ENCODE data around the gene IL1R1. TPM values are rescaled to one million over a fixed set of nuclear protein-coding genes. Genes with fewer than 3 reads are reported as not detected.

The IL1R1 gene
- total and polyA plus RNA-seq, 10 of the 15 experiments (the other 5 are each of a cell fraction or from before 2014, with no cell fraction given), result 0.17 to 13.2 (median 0.53) TPM

DNA sequence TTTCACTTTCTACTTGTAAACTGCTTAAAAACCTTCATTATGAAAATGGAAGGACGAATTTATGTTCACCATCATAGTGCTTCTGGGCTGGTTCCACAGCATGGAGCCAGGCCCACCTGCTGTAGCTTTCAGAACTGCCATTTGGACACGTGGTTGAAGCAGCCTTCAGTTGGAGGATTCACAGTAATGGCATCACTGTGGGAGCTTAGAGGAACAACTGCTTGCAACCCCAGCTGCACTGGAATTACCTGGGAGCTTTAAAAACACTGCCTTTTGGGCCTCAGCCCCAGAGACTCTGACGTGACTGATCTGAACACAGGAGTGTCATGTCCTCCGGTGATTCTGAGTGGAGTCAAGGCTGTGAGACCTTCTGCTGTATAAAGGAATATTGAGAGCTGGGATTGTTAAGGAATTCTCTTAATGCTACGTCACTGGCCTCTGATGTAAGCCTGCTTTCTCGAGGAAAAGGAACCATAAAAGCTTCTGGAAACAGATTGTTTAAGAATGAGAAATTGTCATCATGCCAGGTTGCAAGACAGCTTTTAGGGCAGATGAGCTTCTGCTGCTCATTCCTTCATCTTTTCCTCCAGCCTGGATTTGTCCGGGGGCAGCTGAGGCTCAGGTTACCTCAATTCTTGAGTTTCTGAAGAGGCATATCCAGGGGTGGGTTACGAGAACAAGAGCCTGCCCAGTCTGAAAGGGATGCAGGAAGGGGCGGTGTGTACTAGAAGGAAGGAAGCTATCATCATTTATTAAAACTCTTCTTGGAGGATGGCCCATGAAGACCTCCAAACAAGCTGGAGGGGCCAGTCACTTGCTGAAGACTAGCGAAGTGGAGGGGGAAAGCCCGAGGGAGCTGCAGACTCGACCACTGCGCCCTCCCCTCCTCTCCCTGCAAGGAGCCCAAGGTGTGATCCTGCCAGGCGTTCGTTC lies 1.3 kb upstream of the IL1R1 start:
- H3K27me3 ChIP-seq (replicated peaks in 1 of 2; ENCODE audit: control insufficient read depth in 2 of 2, insufficient read depth in 2 of 2, low read length in 1 of 2), result no peaks in the 10 kb centered on the region
- H4K20me1 ChIP-seq (ENCODE audit: control insufficient read depth, insufficient read depth), result no peaks in the 10 kb centered on the region
- CTCF ChIA-PET, result interaction anchor here (0.6 to 3.3 kb wide), 6 partner anchors 9 to 1091 kb away, joined by 3 to 10 read pairs (median 4); no protein-coding TSS in a partner anchor
- no peak overlapping the region for H3K4me2 ChIP-seq (ENCODE audit: control insufficient read depth, insufficient read depth)
- SMC1A ChIA-PET (ENCODE audit: uncharacterized antibody, unreplicated experiment), result interaction anchor here (0.7 to 2.3 kb wide), 9 partner anchors 11 to 99 kb away, joined by 3 to 9 read pairs (median 5); no protein-coding TSS in a partner anchor
- no peak overlapping the region for H2AFZ ChIP-seq (ENCODE audit: control insufficient read depth, low read depth, low read length)
- H3K4me3 ChIP-seq, result no peak overlapping the region
- H3K79me2 ChIP-seq (ENCODE audit: control insufficient read depth, insufficient read depth, low read length), result no peaks in the 10 kb centered on the region
- FAIRE-seq (no peak), DNase-seq (ENCODE audit: low read depth, low spot score) (no peak), ATAC-seq (no peak)
- no peaks in the 10 kb centered on the region; a peak in 1 of 4 replicates for H3K36me3 ChIP-seq (ENCODE audit: control insufficient read depth in 2 of 2, insufficient read depth in 2 of 2, low read length in 1 of 2)
- BruUV-seq (replicated peaks), result no TSS peak
- peaks cover 35% of the 10 kb centered on the region; the same call in 2 of the 3 replicates for H3K9me3 ChIP-seq (replicated peaks; ENCODE audit: control insufficient read depth, insufficient read depth, low read length)
- H3K27ac ChIP-seq (ENCODE audit: control insufficient read depth, insufficient read depth), result no peak overlapping the region
- RAD21 ChIA-PET (ENCODE audit: unreplicated experiment), result interaction anchor here (0.6 to 1.3 kb wide), 3 partner anchors 10 to 99 kb away, joined by 3 read pairs; no protein-coding TSS in a partner anchor
- no peaks in the 10 kb centered on the region for H3K4me1 ChIP-seq (ENCODE audit: control insufficient read depth, insufficient read depth, low read length)
- intact Hi-C loops (cut with micrococcal nuclease; ENCODE audit: unreplicated experiment) (no loop called here), in situ Hi-C loops (cut with MboI) (no loop called here)
- POLR2A ChIA-PET, result interaction anchor here (0.6 to 1.0 kb wide), 2 partner anchors 9 to 385 kb away, joined by 3 to 6 read pairs; no protein-coding TSS in a partner anchor
- H3K9ac ChIP-seq (ENCODE audit: control insufficient read depth, insufficient read depth, low read length), result no peak overlapping the region
- TF ChIP-seq CREM (IDR thresholded peaks at IDR 0.05; ENCODE audit: low read depth) (no peak), CHD1 (IDR thresholded peaks at IDR 0.05; ENCODE audit: low read depth, low read length) (no peak), RAD51 (IDR thresholded peaks at IDR 0.05) (no peak)
- WGBS (ENCODE audit: insufficient coverage, insufficient replicate concordance, low lambda C conversion rate, missing lambda C conversion rate), result 34% methylated on average over 15 of the region's 15 CpGs

DNA sequence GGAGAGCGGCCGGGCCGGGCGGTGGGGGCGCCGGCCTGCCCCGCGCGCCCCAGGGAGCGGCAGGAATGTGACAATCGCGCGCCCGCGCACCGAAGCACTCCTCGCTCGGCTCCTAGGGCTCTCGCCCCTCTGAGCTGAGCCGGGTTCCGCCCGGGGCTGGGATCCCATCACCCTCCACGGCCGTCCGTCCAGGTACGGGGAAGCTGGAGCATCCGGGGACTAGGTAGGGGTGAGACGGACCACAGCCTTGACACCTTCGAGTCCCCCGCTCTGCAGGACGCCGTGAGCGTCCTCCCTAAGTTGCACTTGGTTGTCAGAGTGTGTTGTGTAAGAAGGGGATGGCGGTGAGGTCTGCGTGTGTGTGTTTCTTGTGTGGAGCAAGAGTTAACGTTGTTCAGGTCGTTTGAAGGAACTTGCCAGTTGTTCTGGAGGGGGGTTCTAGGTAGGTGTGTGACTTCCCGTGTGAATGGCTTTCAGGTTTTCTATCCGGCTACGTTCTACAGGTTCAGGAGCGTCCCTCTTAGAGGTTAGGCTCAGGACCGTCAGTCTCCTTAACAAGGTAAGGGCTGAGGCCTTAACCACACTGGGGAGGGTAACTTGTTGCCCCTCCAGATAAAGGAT lies 393 bp downstream of the IL1R1 start:
- in situ Hi-C loops (cut with MboI), result no loop called here
- Histone ChIP-seq H2AFZ (ENCODE audit: control insufficient read depth, low read depth, low read length) (no peak overlapping the region), H3K9me3 (replicated peaks; ENCODE audit: control insufficient read depth, insufficient read depth, low read length) (peaks cover 46% of the 10 kb centered on the region; the same call in 2 of the 3 replicates), H3K9ac (ENCODE audit: control insufficient read depth, insufficient read depth, low read length) (no peak overlapping the region), H3K4me1 (ENCODE audit: control insufficient read depth, insufficient read depth, low read length) (no peaks in the 10 kb centered on the region), H3K79me2 (ENCODE audit: control insufficient read depth, insufficient read depth, low read length) (no peaks in the 10 kb centered on the region), H3K27ac (ENCODE audit: control insufficient read depth, insufficient read depth) (no peak overlapping the region), H3K27me3 (replicated peaks in 1 of 2; ENCODE audit: control insufficient read depth in 2 of 2, insufficient read depth in 2 of 2, low read length in 1 of 2) (no peaks in the 10 kb centered on the region), H3K36me3 (ENCODE audit: control insufficient read depth in 2 of 2, insufficient read depth in 2 of 2, low read length in 1 of 2) (no peaks in the 10 kb centered on the region; a peak in 2 of 4 replicates), H3K4me2 (ENCODE audit: control insufficient read depth, insufficient read depth) (no peak overlapping the region; the same call in 1 of the 2 replicates), H4K20me1 (ENCODE audit: control insufficient read depth, insufficient read depth) (no peaks in the 10 kb centered on the region), H3K4me3 (no peak overlapping the region)
- 45% methylated on average over 32 of the region's 42 CpGs for whole genome bisulfite sequencing (ENCODE audit: insufficient coverage, insufficient replicate concordance, low lambda C conversion rate, missing lambda C conversion rate)
- ChIA-PET SMC1A (ENCODE audit: uncharacterized antibody, unreplicated experiment) (interaction anchor here (1.1 to 1.7 kb wide), 2 partner anchors 11 to 123 kb away, joined by 4 to 5 read pairs; no protein-coding TSS in a partner anchor), CTCF (no interaction called here), POLR2A (no interaction called here), RAD21 (ENCODE audit: unreplicated experiment) (no interaction called here)
- intact Hi-C loops (cut with micrococcal nuclease; ENCODE audit: unreplicated experiment), result no loop called here
- no peak for ATAC-seq
- no TSS peak for BruUV-seq (replicated peaks)
- no peak for DNase-seq (ENCODE audit: low read depth, low spot score)
- TF ChIP-seq NR2C2 (IDR thresholded peaks at IDR 0.05; ENCODE audit: borderline replicate concordance, control insufficient read depth, insufficient read length, low read depth) (no peak), HCFC1 (IDR thresholded peaks at IDR 0.05; ENCODE audit: low read length) (no peak), HDGF (IDR thresholded peaks at IDR 0.05) (no peak), SMC3 (IDR thresholded peaks at IDR 0.05; ENCODE audit: borderline replicate concordance, low read length) (no peak), GABPA (IDR thresholded peaks at IDR 0.05; ENCODE audit: low read depth) (no peak), NRF1 (conservative IDR thresholded peaks at IDR 0.05; ENCODE audit: low read depth, low read length) (no peak), EP300 (IDR thresholded peaks at IDR 0.05; ENCODE audit: borderline replicate concordance in 1 of 2, control insufficient read depth in 1 of 2, low read depth in 2 of 2, low read length in 2 of 2) (no peak)
- no peak for FAIRE-seq
